ENCODE results near the gene CHN2.

CHN2 gene

DNA sequence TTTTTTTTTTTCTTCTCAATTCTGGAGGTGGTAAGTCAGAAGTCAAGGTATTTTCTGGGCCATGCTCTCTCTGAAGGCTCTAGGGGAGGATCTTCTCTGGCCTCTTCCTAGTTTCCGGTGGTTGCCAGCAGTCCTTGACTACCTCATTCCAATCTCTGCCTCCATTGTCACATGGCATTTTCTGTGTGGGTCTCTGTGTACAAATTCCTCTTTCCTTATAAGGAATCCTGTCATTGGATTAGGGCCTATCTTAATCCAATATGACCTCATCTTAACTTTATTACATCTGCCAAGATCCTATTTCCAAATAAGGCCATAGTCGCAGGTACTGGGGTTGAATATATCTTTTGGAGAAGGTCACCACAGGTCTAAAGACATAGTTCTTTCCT is 239.8 kb downstream of the CHN2 start:
- TF ChIP-seq, protein P1, sequence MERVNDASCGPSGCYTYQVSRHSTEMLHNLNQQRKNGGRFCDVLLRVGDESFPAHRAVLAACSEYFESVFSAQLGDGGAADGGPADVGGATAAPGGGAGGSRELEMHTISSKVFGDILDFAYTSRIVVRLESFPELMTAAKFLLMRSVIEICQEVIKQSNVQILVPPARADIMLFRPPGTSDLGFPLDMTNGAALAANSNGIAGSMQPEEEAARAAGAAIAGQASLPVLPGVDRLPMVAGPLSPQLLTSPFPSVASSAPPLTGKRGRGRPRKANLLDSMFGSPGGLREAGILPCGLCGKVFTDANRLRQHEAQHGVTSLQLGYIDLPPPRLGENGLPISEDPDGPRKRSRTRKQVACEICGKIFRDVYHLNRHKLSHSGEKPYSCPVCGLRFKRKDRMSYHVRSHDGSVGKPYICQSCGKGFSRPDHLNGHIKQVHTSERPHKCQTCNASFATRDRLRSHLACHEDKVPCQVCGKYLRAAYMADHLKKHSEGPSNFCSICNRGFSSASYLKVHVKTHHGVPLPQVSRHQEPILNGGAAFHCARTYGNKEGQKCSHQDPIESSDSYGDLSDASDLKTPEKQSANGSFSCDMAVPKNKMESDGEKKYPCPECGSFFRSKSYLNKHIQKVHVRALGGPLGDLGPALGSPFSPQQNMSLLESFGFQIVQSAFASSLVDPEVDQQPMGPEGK (CRISPR knock-in tag; IDR thresholded peaks at IDR 0.05; ENCODE audit: borderline replicate concordance) = no peak
- TF ChIP-seq RARB (CRISPR knock-in tag; IDR thresholded peaks at IDR 0.05) (no peak), TSHZ2 (CRISPR knock-in tag; IDR thresholded peaks at IDR 0.05) (no peak), TCF4 (CRISPR knock-in tag; IDR thresholded peaks at IDR 0.05; ENCODE audit: borderline replicate concordance) (no peak), CREB5 (CRISPR knock-in tag; IDR thresholded peaks at IDR 0.05; ENCODE audit: low read depth) (no peak)
- peak; percentile 41; the same call in 2 of the 3 replicates for ATAC-seq

- ATAC-seq = no peak
- TF ChIP-seq ZNF565 (CRISPR knock-in tag; conservative IDR thresholded peaks at IDR 0.05; ENCODE audit: low read depth) (no peak), ZC3H10 (CRISPR knock-in tag; IDR thresholded peaks at IDR 0.05) (no peak), ZFP30 (CRISPR knock-in tag; IDR thresholded peaks at IDR 0.05) (no peak), SNAI2 (CRISPR knock-in tag; IDR thresholded peaks at IDR 0.05) (no peak), ZNF8 (CRISPR knock-in tag; IDR thresholded peaks at IDR 0.05) (no peak), TOX (CRISPR knock-in tag; IDR thresholded peaks at IDR 0.05; ENCODE audit: borderline replicate concordance) (no peak)
Observed at GRCh38 chr7:29435167-29435566, 240.6 kb downstream of the CHN2 start.

- TF ChIP-seq TOX (CRISPR knock-in tag; IDR thresholded peaks at IDR 0.05; ENCODE audit: borderline replicate concordance) (no peak), ZC3H10 (CRISPR knock-in tag; IDR thresholded peaks at IDR 0.05) (no peak), PPARA (CRISPR knock-in tag; IDR thresholded peaks at IDR 0.05; ENCODE audit: borderline replicate concordance) (no peak), RARB (CRISPR knock-in tag; IDR thresholded peaks at IDR 0.05) (no peak), ESRRG (CRISPR knock-in tag; IDR thresholded peaks at IDR 0.05) (no peak)
- TF ChIP-seq, protein P2, sequence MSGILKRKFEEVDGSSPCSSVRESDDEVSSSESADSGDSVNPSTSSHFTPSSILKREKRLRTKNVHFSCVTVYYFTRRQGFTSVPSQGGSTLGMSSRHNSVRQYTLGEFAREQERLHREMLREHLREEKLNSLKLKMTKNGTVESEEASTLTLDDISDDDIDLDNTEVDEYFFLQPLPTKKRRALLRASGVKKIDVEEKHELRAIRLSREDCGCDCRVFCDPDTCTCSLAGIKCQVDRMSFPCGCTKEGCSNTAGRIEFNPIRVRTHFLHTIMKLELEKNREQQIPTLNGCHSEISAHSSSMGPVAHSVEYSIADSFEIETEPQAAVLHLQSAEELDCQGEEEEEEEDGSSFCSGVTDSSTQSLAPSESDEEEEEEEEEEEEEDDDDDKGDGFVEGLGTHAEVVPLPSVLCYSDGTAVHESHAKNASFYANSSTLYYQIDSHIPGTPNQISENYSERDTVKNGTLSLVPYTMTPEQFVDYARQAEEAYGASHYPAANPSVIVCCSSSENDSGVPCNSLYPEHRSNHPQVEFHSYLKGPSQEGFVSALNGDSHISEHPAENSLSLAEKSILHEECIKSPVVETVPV (CRISPR knock-in tag; IDR thresholded peaks at IDR 0.05) = no peak
- no peak for ATAC-seq
Observed at GRCh38 chr7:29435902-29436301, 241.3 kb downstream of the CHN2 start.

DNA sequence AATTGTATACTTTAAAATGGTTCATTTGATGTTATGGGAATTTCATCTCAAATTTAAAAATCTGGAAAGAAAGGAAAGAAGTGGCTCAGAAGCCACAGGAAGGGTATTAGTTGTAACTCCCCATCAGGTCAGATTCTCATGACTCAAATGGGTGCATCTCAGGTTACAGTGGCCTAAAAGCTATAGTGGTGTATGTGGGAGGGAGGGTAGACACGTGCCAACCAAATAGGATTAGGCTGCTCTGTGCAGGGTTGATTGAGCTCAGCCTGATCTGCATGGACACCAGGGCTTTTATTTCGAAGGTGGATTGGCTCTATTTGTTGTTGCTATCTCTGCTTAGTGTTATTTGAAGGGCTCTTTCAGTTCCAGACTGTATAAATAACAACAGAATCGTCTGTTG is 247.6 kb downstream of the CHN2 start:
- peak; percentile 97 for ATAC-seq
- TF ChIP-seq ZFP3 (CRISPR knock-in tag; IDR thresholded peaks at IDR 0.05) (no peak), ZFP30 (CRISPR knock-in tag; IDR thresholded peaks at IDR 0.05) (no peak), CREB5 (CRISPR knock-in tag; IDR thresholded peaks at IDR 0.05; ENCODE audit: low read depth) (no peak), POU6F1 (CRISPR knock-in tag; IDR thresholded peaks at IDR 0.05; ENCODE audit: borderline replicate concordance, low read depth) (no peak), CSDC2 (CRISPR knock-in tag; IDR thresholded peaks at IDR 0.05) (no peak), GLIS3 (CRISPR knock-in tag; IDR thresholded peaks at IDR 0.05) (no peak), ZNF70 (CRISPR knock-in tag; IDR thresholded peaks at IDR 0.05) (no peak), TSHZ2 (CRISPR knock-in tag; IDR thresholded peaks at IDR 0.05) (no peak), ISL1 (CRISPR knock-in tag; IDR thresholded peaks at IDR 0.05) (no peak), BACH2 (CRISPR knock-in tag; IDR thresholded peaks at IDR 0.05; ENCODE audit: borderline replicate concordance) (no peak), PPARA (CRISPR knock-in tag; IDR thresholded peaks at IDR 0.05; ENCODE audit: borderline replicate concordance) (no peak), ZNF8 (CRISPR knock-in tag; IDR thresholded peaks at IDR 0.05) (no peak), RARB (CRISPR knock-in tag; IDR thresholded peaks at IDR 0.05) (no peak), ESRRG (CRISPR knock-in tag; IDR thresholded peaks at IDR 0.05) (no peak), TCF4 (CRISPR knock-in tag; IDR thresholded peaks at IDR 0.05; ENCODE audit: borderline replicate concordance) (no peak)
- TF ChIP-seq, protein P2 (CRISPR knock-in tag; IDR thresholded peaks at IDR 0.05) = no peak

Data from SK-N-SH treated with all-trans-retinoic acid at 6 μM for 48 hours (cell line).